ENCODE measurements around the gene ITGA7. TPM values are rescaled to one million over a fixed set of nuclear protein-coding genes. Genes with fewer than 3 reads are reported as not detected.

The ITGA7 gene
- total RNA-seq, 2 experiments from 2014 or later: 3.3 to 3.7 TPM

DNA sequence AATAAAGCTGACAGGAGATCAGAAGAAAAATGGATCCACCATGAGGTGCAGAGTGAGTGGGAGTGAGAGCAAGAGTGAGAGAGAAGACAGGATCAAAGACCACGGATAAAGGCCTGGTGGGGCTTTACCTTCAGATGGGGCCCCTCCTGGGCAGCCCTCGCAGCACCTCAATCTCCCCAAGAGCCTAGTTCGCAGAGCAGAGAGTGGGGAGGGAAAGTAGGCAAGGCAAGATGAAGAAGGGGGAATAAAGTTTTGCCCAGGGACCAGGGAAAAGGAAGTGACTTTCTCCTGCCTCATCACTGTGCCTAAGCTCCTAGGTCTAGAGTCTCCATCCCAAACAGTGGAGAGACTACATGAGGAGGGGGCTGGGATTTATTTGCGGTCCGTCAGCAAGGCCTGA is 60.7 kb downstream of the ITGA7 start:
- peak overlapping the region; percentile 75 for H3K27ac Mint-ChIP-seq
- no peak overlapping the region for H3K4me3 Mint-ChIP-seq
- DNase-seq: no peak

GRCh38 chr12:55644591-55644990 is 63.1 kb downstream of the ITGA7 start:
- H3K4me1 Mint-ChIP-seq: peaks cover 24% of the 10 kb centered on the region
- H3K27me3 Mint-ChIP-seq: no peaks in the 10 kb centered on the region
- peaks cover 12% of the 10 kb centered on the region for H3K9me3 Mint-ChIP-seq
- peaks cover 5% of the 10 kb centered on the region for H3K36me3 Mint-ChIP-seq
- DNase-seq: no peak
- H3K27ac Mint-ChIP-seq: no peak overlapping the region
- no peak overlapping the region for H3K4me3 Mint-ChIP-seq

More for the DNA sequence above, 60.7 kb downstream of the ITGA7 start:
- Mint-ChIP-seq H3K9me3 (peaks cover 22% of the 10 kb centered on the region), H3K36me3 (peaks cover 14% of the 10 kb centered on the region), H3K27me3 (no peaks in the 10 kb centered on the region), H3K4me1 (peaks cover 30% of the 10 kb centered on the region)

- DNase-seq: no peak
- H3K36me3 Mint-ChIP-seq: peaks cover 5% of the 10 kb centered on the region
Measured at GRCh38 chr12:55642669-55643068, 65.0 kb downstream of the ITGA7 start.

GRCh38 chr12:55642267-55642666 is 65.4 kb downstream of the ITGA7 start:
- Mint-ChIP-seq H3K4me3 (no peak overlapping the region), H3K4me1 (peaks cover 26% of the 10 kb centered on the region), H3K27me3 (peaks cover 5% of the 10 kb centered on the region), H3K9me3 (peaks cover 5% of the 10 kb centered on the region), H3K27ac (no peak overlapping the region), H3K36me3 (peaks cover 5% of the 10 kb centered on the region)
- DNase-seq: no peak

More at GRCh38 chr12:55642669-55643068, 65.0 kb downstream of the ITGA7 start:
- peaks cover 7% of the 10 kb centered on the region for H3K9me3 Mint-ChIP-seq
- no peak overlapping the region for H3K4me3 Mint-ChIP-seq
- H3K27me3 Mint-ChIP-seq: peaks cover under 1% of the 10 kb centered on the region
- peaks cover 24% of the 10 kb centered on the region for H3K4me1 Mint-ChIP-seq
- no peak overlapping the region for H3K27ac Mint-ChIP-seq

GRCh38 chr12:55641595-55641994 is 66.1 kb downstream of the ITGA7 start:
- H3K4me1 Mint-ChIP-seq: peaks cover 23% of the 10 kb centered on the region

GRCh38 chr12:55637467-55637866 is 70.2 kb downstream of the ITGA7 start:
- H3K27ac Mint-ChIP-seq: peak overlapping the region; percentile 53
- H3K9me3 Mint-ChIP-seq: no peaks in the 10 kb centered on the region
- H3K27me3 Mint-ChIP-seq: peaks cover 19% of the 10 kb centered on the region
- peak; percentile 39 for DNase-seq
- H3K4me1 Mint-ChIP-seq: peaks cover 16% of the 10 kb centered on the region
- no peaks in the 10 kb centered on the region for H3K36me3 Mint-ChIP-seq
- H3K4me3 Mint-ChIP-seq: peak overlapping the region; percentile 44

More at GRCh38 chr12:55641595-55641994, 66.1 kb downstream of the ITGA7 start:
- Mint-ChIP-seq H3K36me3 (peaks cover 2% of the 10 kb centered on the region), H3K27ac (no peak overlapping the region), H3K27me3 (peaks cover 6% of the 10 kb centered on the region), H3K9me3 (peaks cover 1% of the 10 kb centered on the region), H3K4me3 (no peak overlapping the region)
- no peak for DNase-seq

DNA sequence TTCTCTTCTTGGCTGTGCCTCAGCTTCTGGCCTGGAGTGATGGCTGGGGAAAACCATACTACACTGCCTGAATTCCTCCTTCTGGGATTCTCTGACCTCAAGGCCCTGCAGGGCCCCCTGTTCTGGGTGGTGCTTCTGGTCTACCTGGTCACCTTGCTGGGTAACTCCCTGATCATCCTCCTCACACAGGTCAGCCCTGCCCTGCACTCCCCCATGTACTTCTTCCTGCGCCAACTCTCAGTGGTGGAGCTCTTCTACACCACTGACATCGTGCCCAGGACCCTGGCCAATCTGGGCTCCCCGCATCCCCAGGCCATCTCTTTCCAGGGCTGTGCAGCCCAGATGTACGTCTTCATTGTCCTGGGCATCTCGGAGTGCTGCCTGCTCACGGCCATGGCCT is 70.9 kb downstream of the ITGA7 start, which contains the start of gene OR10P1:
TSS of gene OR10P1 (plus strand) at position 40 of the 400 bp plus-strand sequence. CDS start at position 40, 0 bp downstream.
- peak within 1 kb of the TSS; percentile 53 for H3K27ac Mint-ChIP-seq
- peaks cover 12% of the 10 kb centered on the region for H3K4me1 Mint-ChIP-seq
- H3K27me3 Mint-ChIP-seq: peaks cover 25% of the 10 kb centered on the region
- H3K4me3 Mint-ChIP-seq: peak within 1 kb of the TSS; percentile 44
- H3K36me3 Mint-ChIP-seq: no peaks in the 10 kb centered on the region
- no peak for DNase-seq
- no peaks in the 10 kb centered on the region for H3K9me3 Mint-ChIP-seq

- Mint-ChIP-seq H3K27me3 (peaks cover 26% of the 10 kb centered on the region), H3K36me3 (no peaks in the 10 kb centered on the region), H3K4me3 (no peak overlapping the region), H3K9me3 (no peaks in the 10 kb centered on the region), H3K27ac (no peak overlapping the region), H3K4me1 (peaks cover 9% of the 10 kb centered on the region)
- DNase-seq: no peak
Measured at GRCh38 chr12:55636116-55636655, 71.5 kb downstream of the ITGA7 start.

Other genes starting within 250 kb of the ITGA7 start
- gene OR6C70, start 237.8 kb downstream of the ITGA7 start, total RNA-seq: not detected
- gene OR6C68, start 215.5 kb downstream of the ITGA7 start, total RNA-seq: not detected
- gene OR6C4, start 158.3 kb downstream of the ITGA7 start, total RNA-seq: not detected
- not detected for gene OR2AP1, start 135.4 kb downstream of the ITGA7 start, total RNA-seq
- gene OR10P1, start 71.0 kb downstream of the ITGA7 start, total RNA-seq: not detected
- gene BLOC1S1, start 8.1 kb upstream of the ITGA7 start, total RNA-seq: 10 to 100 TPM; 81.9 to 88.4 TPM
- 1 to 10 TPM; 4.2 to 6.7 TPM for gene RDH5, start 12.5 kb upstream of the ITGA7 start, total RNA-seq
- 100 to 1,000 TPM; 113 to 117 TPM for gene CD63, start 21.1 kb upstream of the ITGA7 start, total RNA-seq
- gene GDF11, start 35.2 kb upstream of the ITGA7 start, total RNA-seq: 10 to 100 TPM; 11.9 to 12.9 TPM
- gene SARNP, start 109.8 kb upstream of the ITGA7 start, total RNA-seq: 100 to 1,000 TPM in 1 of 2 experiments, 10 to 100 TPM in 1; 99.6 to 104 TPM
- 10 to 100 TPM; 29.8 to 32.4 TPM for gene ORMDL2, start 110.1 kb upstream of the ITGA7 start, total RNA-seq
- gene DNAJC14, start 121.7 kb upstream of the ITGA7 start, total RNA-seq: 10 to 100 TPM; 33.1 to 35.5 TPM
- gene MMP19, start 135.0 kb upstream of the ITGA7 start, total RNA-seq: not detected
- gene PYM1, start 220.0 kb upstream of the ITGA7 start, total RNA-seq: 10 to 100 TPM; 33.3 to 34.9 TPM
- 100 to 1,000 TPM; 236 TPM for gene DGKA, start 223.3 kb upstream of the ITGA7 start, total RNA-seq

Measured in activated naive CD8-positive, alpha-beta T cell treated with anti-CD3 and anti-CD28 coated beads for 36 hours (primary cell).